Mucosa of descending colon (tissue), 3 donors: ENCODE results near the gene OR2AT4. TPM values are rescaled to one million over a fixed set of nuclear protein-coding genes. Genes with fewer than 3 reads are reported as not detected.

Experiments used
- ATAC-seq: fragments of 200-7000 bp; cut with Tn5 transposase; one replicate; pipeline ENCODE4 v1.9.1; 2020; ENCODE audit warnings: mild to moderate bottlenecking, moderate library complexity
- DNase-seq, 3 donors: peaks; one replicate each; pipeline ENCODE4 v3.0.0-alpha.2; 2020
- H3K36me3 ChIP-seq: fragments of 200-600 bp; one replicate; pipeline ENCODE4 v1.8.0; 2021; ENCODE audit warnings: low read depth, mild to moderate bottlenecking
- H3K4me1 ChIP-seq: fragments of 200-600 bp; one replicate; pipeline ENCODE4 v1.8.0; 2021; ENCODE audit warnings: low read depth, mild to moderate bottlenecking
- H3K4me3 ChIP-seq: fragments of 200-600 bp; one replicate; pipeline ENCODE4 v1.8.0; 2021; ENCODE audit warnings: mild to moderate bottlenecking
- H3K9me3 ChIP-seq: fragments of 200-600 bp; one replicate; pipeline ENCODE4 v1.8.0; 2021; ENCODE audit warnings: mild to moderate bottlenecking
- intact Hi-C, 2 donors: fragments of 100-400 bp; cut with DNase I in 1 of 2; cut with micrococcal nuclease in 1 of 2; formaldehyde crosslinking; loops; one replicate each; pipeline versions ENCODE4 v1.11.0 to v1.11.1; 2022; cut with DNase I, micrococcal nuclease
- total RNA-seq, 3 donors: library from RNA; stranded (reverse); fragmentation: NEBNext Ultra II Directional in 2 of 3; extraction: Animal tissue kit (Norgen Biotek cat#: 25700) in 2 of 3; gene quantifications; one replicate each; pipeline versions ENCODE4 v1.2.1 to v1.2.4, GENCODE V29; 2021 to 2023
- TF ChIP-seq, protein P1 (sequence below): fragments of 200-600 bp; IDR thresholded peaks from one replicate; pipeline ENCODE4 v1.8.0; 2022; ENCODE audit warnings: antibody characterized with exemption, mild to moderate bottlenecking
- donor health status: DM: no; HTN: no; CAD: no; lungs with moderate emphysema.
- donor health status: DM: no; HTN: no; CAD: no.
- donor health status: DM: no; HTN: yes; CAD: no.

OR2AT4 gene
- total RNA-seq, 3 donors from 2014 or later, result not detected

DNA sequence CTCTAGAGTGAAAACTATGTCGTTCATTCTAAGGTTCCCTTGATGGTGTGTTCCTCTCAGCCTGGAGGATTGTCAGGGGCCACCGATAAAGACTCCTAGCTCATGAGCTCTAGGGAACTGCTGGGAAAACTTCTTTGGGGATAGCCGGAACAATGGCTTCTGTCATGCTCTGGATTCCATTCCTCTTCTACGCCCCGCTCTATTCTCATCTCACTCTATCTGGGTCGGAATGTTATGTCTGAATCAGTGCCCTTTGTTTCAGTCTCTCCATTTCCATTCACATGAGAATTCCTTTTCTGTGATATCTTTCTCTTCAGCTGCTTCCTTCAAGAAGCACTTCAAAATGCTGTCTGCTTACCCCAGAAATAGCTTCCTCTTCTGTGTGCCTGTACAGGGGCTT, 37.3 kb upstream of the OR2AT4 start:
- TF ChIP-seq, protein P1, sequence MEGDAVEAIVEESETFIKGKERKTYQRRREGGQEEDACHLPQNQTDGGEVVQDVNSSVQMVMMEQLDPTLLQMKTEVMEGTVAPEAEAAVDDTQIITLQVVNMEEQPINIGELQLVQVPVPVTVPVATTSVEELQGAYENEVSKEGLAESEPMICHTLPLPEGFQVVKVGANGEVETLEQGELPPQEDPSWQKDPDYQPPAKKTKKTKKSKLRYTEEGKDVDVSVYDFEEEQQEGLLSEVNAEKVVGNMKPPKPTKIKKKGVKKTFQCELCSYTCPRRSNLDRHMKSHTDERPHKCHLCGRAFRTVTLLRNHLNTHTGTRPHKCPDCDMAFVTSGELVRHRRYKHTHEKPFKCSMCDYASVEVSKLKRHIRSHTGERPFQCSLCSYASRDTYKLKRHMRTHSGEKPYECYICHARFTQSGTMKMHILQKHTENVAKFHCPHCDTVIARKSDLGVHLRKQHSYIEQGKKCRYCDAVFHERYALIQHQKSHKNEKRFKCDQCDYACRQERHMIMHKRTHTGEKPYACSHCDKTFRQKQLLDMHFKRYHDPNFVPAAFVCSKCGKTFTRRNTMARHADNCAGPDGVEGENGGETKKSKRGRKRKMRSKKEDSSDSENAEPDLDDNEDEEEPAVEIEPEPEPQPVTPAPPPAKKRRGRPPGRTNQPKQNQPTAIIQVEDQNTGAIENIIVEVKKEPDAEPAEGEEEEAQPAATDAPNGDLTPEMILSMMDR, result no peak
- ATAC-seq (no peak), DNase-seq (no peak)
- Histone ChIP-seq H3K36me3 (no peaks in the 10 kb centered on the region), H3K9me3 (no peaks in the 10 kb centered on the region), H3K4me3 (no peak overlapping the region), H3K4me1 (no peaks in the 10 kb centered on the region)
- intact Hi-C loops, result loop anchor here in 1 of 2 donors (10.0 kb wide), 1 partner anchor 91 kb away; no protein-coding TSS in a partner anchor

DNA sequence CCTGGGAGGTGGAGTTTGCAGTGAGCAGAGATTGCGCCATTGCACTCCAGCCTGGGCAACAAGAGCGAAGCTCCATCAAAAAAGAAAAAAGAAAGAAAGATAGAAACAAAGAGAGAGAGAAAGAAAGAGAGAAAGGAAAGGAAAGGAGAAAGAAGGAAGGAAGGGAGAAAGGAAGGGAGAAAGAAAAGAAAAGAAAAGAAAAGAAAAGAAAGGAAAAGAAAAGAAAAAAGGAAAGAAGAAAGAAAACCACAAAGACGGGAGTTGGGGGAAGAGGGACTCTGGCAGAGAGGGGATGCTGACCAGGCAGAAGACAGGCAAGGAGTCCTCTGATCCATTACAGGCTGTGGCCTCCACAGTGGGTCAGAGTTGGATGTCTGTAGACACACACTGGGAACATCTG, 35.4 kb upstream of the OR2AT4 start:
- Histone ChIP-seq H3K4me3 (no peak overlapping the region), H3K4me1 (no peaks in the 10 kb centered on the region), H3K36me3 (no peaks in the 10 kb centered on the region), H3K9me3 (no peaks in the 10 kb centered on the region)
- DNase-seq, result no peak
- no peak for ATAC-seq
- TF ChIP-seq, protein P1, result no peak
- intact Hi-C loops, result loop anchor here in 1 of 2 donors (10.0 kb wide), 1 partner anchor 93 kb away; no protein-coding TSS in a partner anchor

DNA sequence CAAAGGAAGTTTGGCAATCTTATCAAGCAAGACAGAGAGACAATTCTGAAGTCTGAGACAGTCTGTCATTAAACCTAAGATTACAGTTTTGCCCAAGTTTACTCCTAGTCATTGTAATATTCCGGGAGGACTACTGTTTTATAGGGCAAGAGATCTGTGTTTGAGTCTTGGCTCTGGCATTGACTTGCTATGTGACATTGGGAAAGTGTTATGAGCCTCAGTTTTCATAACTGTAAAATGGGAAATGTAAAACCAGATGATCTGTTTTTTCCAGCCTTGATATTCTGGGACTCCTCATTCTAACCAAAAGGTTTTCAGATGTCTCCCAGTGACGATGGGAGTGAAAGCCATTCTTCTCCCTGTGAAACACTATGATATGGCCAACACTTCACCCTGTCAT, 29.9 kb upstream of the OR2AT4 start:
- Histone ChIP-seq H3K9me3 (no peaks in the 10 kb centered on the region), H3K36me3 (no peaks in the 10 kb centered on the region), H3K4me1 (no peaks in the 10 kb centered on the region), H3K4me3 (no peak overlapping the region)
- TF ChIP-seq, protein P1, result no peak
- DNase-seq, result no peak
- ATAC-seq, result no peak
- intact Hi-C loops, result no loop called here

DNA sequence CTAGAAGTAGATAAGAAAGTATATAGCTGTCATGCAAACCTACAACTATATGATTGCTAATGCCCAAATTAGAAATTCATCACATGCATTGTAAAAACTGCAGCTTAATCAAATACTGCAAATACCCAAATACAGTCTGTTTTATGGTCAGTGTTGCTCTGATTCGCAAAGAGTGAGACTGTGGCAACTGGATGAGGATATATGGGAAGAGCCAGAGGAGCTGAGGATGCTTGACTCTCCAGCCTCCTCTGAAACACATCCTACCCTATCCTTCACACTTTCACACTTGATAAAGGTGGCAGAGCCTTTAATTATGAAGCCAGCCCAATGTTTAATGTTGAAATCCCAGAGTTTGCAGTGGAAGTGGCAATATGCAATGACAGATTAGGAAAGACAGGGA, 21.9 kb upstream of the OR2AT4 start:
- H3K4me1 ChIP-seq, result no peaks in the 10 kb centered on the region
- TF ChIP-seq, protein P1, result no peak

DNA sequence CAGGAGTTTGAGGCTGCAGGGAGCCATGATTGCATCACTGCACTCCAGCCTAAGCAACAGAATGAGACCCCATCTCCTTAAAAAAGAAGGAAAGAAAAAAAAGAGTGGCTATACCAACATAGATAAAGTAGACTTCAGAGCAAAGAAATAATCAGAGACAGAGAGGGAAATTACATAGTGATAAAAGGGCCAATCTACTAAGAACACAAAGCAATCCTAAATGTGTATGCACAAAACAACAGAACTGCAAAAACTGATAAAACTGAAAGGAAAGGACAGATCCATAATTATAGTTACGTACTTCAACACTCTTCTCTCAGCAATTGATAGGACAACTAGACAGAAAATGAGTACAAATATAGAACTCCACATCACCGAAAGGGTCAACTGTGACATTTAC, 17.8 kb upstream of the OR2AT4 start:
- no peaks in the 10 kb centered on the region for H3K36me3 ChIP-seq
- no peak overlapping the region for H3K4me3 ChIP-seq
- H3K9me3 ChIP-seq, result peaks cover 5% of the 10 kb centered on the region
- intact Hi-C loops, result no loop called here
- DNase-seq, result no peak
- ATAC-seq, result no peak
- TF ChIP-seq, protein P1, result no peak
- H3K4me1 ChIP-seq, result no peaks in the 10 kb centered on the region

More for the DNA sequence above, 21.9 kb upstream of the OR2AT4 start:
- H3K9me3 ChIP-seq, result peaks cover 5% of the 10 kb centered on the region
- H3K4me3 ChIP-seq, result no peak overlapping the region
- DNase-seq (no peak), ATAC-seq (no peak)
- intact Hi-C loops, result no loop called here
- no peaks in the 10 kb centered on the region for H3K36me3 ChIP-seq

DNA sequence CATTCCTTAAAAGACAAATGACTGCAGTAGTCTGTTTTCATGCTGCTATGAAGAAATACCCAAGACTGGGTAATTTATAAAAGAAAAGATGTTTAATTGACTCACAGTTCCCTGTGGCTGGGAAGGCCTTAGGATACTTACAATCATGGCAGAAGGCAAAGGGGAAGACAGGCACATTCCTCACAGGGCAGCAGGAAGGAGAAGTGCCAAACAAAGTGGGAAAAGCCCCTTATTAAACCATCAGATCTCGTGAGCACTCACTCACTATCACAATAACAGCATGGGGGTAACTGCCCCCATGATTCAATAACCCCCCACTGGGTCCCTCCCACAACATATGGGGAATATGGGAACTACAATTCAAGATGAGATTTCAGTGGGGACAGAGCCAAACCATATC, 16.4 kb upstream of the OR2AT4 start:
- TF ChIP-seq, protein P1, result no peak
- ATAC-seq (no peak), DNase-seq (no peak)
- no peak overlapping the region for H3K4me3 ChIP-seq
- H3K4me1 ChIP-seq, result no peaks in the 10 kb centered on the region
- peaks cover 5% of the 10 kb centered on the region for H3K9me3 ChIP-seq
- H3K36me3 ChIP-seq, result no peaks in the 10 kb centered on the region
- intact Hi-C loops, result no loop called here
